ENCODE results near the gene C1orf210.

Gene C1orf210

DNA sequence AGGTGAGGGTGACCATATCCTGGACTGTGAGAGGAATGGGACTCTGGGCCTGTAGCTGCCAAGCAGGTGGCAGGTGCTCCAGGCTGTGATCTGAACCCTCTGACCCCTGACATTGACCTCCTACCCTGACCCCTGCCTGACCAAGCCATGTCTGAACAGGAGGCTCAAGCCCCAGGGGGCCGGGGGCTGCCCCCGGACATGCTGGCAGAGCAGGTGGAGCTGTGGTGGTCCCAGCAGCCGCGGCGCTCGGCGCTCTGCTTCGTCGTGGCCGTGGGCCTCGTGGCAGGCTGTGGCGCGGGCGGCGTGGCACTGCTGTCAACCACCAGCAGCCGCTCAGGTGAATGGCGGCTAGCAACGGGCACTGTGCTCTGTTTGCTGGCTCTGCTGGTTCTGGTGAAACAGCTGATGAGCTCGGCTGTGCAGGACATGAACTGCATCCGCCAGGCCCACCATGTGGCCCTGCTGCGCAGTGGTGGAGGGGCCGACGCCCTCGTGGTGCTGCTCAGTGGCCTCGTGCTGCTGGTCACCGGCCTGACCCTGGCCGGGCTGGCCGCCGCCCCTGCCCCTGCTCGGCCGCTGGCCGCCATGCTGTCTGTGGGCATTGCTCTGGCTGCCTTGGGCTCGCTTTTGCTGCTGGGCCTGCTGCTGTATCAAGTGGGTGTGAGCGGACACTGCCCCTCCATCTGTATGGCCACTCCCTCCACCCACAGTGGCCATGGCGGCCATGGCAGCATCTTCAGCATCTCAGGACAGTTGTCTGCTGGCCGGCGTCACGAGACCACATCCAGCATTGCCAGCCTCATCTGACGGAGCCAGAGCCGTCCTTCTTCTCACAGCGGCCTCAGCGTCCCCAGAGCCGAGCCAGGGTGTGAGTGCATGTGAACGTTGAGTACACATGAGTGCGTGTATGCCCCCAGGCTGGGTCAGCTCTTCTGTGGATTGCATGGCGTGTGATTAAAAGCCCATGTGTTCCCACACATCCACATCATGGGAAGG, 12.5 kb downstream of the C1orf210 start:
- no peak for DNase-seq

DNA sequence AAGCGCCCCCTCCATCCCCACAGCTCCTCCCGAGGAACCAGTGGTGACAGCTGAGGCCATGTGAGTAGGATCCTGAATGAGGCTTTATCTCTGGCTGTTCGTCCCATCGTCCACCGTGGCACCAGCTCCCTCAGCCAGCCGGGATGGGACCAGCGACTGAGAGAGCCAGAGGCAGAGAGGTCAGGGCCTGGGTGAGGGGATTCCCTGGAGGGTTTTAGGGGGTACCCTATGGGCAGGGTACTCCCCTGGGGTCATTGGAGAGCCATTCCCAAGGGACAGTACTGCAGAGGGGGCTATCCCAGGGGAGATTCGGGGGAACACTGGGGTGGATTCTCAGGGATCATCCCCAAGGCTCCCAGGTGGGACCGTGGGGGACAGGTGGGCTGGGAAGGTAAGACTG, 13.2 kb downstream of the C1orf210 start:
- DNase-seq, result no peak

DNA sequence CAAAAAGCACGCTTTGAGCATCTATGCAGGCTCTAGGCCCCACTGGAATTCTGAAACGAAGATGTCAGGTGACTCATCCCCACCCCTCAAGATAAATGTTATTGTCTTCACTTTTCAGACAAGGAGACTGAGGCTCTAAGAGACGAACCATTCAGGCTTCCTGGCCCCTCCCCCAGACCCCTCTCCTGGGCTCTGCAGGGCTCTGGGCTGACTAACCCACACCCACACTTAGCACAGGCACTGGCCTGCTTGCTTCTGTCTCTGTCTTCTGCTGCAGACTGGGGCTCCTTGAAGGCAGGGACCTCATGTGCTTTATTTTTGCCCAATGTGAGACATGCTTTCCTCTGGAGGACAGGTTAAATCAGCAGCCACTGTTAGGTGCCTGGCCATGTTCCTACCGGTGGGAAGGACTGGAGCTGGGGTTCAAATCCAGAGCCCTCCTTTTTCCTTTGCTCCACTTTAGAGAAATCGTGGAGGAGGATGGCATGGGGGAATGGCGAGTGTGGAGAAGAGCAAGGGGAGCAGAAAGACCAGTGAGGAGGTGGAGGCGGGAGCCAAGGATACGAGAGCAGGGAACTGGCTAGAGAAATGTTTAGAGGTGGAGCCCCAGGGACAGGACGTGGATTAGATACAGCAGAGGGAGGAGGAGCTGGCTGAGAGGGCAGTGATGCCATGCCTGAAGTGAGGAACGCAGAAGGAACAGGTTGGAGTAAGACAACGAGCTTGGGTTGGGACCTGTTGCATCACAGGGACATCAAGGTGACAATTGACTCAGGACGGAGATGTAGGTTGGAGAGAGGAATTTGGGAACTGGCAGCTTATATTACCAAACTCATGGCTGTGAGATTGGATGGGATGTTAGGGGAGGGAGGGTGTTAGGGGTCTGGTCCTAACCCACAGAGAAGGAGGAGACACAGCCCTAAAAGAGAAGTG, 13.9 kb downstream of the C1orf210 start:
- peak; percentile 15 for DNase-seq

DNA sequence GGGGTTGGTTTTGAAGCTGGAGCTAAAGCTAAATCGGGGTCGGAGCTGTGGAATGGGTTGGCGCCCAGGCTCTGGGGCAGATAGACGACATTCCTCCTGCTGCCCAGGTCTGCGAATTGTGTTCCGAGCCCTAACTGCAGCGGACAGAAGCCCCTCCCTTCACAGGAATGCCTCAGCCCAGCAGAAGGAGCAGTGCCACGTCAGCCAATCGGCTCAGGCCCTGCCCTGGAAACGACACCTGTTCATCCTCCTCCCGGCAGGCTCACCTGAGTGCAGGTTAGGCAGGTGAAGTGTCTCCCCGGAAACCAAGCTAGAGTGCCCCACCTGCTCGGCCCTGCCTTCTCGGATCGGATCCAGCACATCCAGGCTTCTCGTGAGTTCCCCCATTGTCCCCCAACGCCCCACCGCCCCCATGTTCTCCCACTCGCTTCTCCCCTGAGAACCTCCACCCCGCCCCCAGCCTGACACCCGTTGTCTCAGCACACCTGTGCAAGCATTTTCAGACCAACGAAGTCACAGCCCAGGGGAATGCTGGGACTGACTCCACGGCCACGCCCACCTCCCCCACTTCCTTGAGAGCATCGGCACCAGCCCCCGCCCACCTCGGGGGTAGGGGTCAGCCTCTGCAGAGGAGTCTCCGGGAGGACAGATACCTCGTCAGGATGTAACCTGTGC, 14.8 kb downstream of the C1orf210 start:
- peak; percentile 34 for DNase-seq

DNA sequence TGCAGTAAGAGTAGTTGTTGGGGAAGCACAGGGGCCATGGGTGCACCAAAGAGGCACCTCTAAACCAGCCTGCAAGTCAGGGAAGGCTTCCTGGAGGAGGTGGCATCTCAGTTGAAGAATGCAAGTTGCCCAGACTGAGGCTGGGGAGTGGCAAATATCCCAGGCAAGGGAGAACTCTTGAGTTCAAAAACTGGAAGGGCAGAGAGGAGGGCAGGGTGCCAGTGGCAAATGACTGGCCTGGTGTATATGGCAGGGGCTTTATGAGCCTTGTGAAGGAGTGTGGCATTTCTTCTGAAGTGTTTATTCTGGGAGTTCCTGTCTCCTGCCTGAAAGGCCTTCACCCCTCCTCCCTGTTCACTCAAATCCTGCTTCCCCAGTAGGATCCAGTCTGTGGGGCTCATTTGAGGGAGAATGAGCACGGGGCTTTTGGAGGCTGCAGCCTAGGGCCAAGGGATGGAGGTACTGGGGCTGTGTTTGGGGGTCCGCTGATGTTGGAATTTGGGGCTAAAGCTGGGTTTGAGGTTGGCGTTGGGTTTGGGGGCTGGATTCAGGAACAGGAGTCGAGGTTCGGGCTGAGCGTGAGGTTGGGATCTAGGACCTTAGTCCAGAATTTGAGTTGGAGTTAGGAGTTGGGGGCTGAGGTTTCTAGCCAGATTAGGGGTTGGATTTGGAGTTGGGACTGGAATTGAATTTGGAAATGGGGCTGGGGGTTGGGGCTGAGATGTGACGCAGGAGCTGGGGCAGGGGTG, 15.6 kb downstream of the C1orf210 start, which contains the start of gene TMEM125:
Gene TMEM125 (plus strand): TSS at position 357 of the 749 bp plus-strand sequence. CDS start 2,740 bp downstream, outside the sequence.
- no peak for DNase-seq

DNA sequence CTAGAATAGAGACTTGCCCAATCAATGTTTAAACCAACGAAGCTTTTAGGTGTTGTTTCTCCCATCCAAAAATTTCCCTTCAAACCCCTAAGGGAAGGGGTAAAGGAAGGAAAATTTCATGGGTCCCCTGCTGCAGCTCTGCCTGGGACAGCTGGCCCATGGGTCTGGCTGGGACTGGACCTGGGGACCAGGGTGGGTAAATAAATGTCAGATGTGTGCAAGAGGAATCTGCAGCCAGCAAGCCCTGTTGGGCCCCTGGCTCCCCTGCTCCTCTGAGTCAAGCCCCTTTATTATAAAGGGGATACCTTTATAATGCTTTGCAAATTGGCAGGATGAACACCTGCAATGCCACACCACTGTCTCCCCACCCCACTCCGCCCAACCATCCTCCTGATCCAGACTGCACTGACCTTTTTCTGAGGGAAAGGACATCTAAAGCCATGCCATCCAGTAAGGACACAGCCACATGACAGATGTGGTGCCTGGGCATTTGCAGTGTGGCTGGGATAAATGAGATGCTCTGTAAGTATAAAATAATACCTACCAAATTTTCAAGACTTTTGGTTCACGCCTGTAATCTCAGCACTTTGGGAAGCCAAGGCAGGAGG, 17.5 kb downstream of the C1orf210 start:
- no peak for DNase-seq

DNA sequence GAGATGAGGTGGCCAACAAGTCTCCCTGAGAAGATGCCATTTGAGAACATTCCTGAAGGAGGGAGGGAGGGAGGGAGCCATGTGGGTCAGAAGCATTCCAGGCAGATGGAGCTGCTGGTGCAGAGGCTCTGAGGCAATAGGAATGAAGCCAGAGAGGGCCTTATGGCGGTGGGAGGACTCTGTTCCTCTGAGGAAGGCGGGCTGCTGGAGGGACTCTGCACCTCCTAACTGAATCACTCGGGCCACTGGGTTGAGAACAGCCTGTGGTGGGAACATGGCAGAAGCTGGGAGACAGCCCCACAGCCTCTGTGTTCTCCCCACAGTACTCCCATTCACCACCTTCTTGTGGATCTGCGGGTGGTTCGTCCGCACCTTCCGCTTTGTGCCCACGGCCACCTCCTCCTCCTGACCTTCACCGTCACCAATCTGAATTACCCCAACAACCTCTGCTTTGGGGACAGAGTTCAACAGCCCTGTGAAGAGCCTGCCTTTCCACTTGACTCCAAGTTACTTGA, 18.0 kb downstream of the C1orf210 start:
- no peak for DNase-seq

DNA sequence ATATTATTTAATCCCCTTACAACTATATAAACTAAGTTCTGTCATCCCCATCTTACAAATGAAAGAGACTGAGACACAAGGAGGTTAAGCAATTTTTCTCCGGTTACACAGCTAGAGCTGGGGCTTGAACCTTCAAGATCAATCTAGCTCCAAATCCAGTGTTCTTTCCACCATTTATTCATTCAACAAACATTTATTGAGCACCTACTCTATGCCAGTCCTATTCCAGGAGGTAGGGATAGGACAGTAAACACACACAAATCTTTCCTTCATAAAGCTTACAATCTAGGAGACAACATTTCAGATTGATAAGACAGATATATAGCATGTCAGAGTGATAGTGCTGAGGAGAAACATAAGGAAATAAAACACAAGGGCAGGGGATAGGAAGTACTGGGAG, 18.5 kb downstream of the C1orf210 start:
- DNase-seq, result no peak

DNA sequence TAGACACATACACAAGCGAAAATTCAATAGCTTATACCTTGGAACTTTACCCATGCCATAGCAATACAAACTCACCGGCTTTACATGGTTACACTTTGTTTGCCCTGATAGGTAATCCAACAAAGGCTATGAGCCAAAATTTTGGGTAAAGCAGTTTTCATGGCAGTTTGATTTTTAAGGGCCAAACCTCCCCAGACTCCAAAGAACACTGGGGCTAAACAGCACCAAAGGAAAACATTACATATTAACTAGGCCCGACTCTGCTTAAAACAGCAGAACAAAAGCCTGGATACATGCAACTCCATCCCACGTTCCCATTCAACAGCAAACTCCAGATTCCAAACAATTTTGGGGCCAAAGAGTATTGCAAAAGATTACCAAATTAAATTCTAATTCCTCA, 19.9 kb downstream of the C1orf210 start:
- no peak for DNase-seq

DNA sequence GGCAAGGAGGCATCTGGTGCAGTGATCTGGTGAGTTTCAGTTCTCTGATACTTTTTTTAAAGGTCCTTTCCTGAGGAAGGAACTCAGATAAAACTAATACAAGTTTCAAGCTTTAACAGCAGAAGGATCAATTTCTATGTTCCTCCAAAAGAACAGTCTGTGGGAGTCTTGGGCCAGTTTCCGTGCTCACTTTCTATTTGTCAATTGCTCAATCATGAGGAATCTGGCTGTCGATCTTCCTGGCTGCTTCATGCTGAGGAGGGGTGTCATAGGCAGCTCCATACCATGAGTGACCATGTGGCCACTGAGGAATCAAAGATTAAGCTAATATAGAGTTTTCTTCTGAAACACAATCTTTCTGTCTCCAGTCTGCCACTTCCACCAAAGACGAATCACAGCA, 27.0 kb downstream of the C1orf210 start:
- DNase-seq, result no peak

DNA sequence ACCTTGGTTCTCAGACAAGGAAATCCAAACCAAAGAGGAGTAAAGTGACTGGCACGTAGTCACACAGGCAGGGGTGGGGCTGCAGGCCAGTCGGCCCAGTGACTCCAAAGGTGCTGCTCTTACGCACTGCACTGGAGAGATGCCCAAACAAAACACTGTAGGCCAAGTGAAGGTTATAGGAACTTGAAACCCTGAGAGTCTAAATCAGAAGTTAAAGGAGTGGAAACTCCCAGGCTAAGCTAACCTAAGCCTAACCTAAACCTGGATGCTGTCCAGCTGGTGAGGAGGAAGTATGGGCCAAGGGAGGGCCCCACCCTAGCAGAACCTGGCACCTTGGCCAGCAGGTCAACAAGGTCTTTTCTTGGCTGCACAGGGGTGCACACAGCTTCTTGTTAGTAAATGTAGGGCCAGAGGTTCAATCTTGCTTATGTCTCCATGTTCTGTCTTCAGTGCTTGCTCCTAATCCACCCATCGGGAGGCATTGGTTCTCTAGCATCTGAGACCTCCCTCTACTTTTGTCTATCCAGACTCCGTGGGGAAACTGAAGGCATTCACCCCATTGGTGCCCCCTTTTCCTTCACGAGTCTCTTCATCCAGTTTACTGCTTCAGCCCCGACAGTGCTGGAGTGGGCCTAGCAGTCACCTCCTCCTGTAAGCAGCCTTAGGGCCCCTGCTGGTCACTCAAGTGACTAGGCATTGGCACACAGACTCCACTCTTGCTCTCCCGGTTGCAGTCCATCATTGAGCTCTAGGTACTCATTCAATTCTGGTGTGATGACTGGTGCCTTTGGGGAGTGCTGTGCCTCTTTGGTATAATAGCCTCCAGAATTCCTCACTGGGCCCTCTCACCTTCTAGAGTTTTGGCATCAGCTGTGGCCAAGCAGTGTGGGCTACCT, 28.5 kb downstream of the C1orf210 start:
- DNase-seq, result no peak

DNA sequence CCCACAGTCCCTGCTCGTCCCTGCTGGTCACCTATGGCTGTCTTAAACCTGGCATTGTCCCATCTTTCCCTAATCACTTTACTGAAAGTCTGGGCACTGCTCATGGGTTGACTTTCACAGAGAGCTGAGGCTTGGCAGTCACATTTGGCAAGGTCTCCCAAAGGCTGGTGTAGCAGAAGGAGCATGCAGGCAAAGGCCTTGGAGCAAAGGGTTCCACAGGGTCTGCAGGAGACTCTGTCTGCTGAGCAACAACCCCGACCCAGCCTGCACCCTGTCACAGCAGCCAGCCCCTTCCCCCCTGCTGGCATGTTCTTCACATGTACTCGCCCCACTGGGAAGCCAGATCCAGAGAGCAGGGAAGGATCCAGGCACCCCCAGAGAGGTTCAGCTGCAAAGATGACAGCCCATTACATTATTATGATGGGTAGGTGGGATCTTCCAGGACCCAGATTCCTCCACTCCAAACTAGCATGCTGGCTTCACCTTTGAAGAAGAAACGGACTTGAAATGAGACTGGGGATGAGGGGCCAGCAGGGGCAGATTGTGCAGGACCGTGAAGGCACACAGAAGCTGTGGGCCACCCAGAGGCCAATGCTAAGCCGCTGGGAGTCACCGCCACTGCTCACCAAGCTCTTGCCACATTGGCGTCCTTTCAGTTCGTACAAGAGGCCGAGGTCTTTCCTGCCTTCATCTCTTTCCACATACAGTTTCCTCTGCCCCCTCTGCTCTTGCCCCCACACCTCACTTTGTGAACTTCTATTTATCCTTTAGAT, 29.8 kb downstream of the C1orf210 start:
- DNase-seq, result no peak

DNA sequence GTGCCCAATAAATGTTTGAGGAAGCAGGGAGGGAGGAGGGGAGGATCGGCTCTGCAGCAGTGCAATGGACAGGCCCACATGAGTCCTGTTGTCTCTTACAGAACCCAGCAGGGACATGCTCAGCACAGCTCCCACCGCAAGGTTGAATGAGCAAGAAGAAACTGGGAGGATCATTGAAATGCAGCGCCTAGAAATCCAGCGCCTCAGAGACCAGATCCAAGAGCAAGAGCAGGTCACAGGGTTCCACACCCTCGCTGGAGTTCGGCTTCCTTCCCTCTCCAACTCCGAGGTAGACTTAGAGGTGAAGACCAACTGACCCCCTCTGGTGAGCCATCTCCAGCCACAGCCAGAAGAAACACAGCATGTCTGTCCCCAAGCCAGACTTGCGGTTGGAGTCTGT, 31.5 kb downstream of the C1orf210 start:
- DNase-seq, result no peak

DNA sequence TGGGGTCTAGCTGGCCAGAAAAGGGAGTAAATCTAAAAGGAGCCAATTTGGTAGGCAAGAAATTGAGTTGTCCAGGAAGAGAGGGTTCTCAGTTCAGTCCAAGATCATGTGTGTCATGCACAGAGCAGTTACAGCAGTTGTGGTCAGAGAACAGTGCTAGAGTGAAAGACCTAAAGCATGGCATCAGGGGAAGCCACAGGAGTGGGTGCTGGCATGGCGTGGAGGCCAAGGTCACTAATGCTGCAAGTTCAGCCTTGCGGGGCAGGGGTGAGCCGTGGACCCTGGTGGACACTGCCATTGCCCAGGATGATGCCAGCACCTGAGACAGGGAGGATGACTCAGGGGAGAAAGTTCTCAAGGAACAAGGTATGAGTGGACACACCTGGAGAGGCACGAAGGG, 32.2 kb downstream of the C1orf210 start:
- no peak for DNase-seq

DNA sequence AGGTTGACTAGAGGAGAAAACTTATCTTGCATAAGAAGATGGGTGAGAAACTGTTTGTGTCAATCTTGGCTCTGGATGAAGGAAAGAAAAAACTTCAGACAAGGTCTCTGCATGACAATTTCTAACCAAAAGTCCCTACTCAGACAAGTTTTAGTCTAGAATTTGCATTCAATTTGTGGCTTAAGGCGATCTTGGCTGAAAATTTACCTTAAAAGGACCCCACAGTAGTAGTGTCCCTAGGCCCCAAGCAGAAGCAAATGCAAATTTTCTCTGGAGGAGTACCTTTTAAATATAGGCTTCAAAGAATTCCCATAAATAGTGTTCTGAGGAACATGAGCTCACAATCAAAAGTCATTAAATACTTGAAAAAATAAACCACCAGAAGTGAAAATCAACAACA, 33.2 kb downstream of the C1orf210 start:
- no peak for DNase-seq

DNA sequence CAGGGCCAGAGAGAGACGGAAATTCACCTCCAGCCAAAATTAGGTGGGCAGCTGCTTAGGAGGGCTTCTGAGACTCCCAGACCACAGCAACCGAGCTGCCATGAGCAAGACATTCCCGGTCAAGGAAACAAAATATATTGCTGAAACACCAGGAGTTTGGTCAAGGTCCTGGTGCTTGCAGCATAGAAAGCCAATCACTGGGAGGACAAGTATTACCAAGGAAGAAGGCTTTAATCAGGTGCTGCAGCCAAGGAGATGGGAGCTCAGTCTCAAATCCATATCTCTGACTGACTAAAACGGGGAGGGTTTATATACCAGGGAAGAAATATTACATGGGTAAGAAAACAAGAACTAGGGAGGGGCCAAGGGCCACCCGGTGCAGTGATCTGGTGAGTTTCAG, 34.4 kb downstream of the C1orf210 start:
- DNase-seq, result no peak

DNA sequence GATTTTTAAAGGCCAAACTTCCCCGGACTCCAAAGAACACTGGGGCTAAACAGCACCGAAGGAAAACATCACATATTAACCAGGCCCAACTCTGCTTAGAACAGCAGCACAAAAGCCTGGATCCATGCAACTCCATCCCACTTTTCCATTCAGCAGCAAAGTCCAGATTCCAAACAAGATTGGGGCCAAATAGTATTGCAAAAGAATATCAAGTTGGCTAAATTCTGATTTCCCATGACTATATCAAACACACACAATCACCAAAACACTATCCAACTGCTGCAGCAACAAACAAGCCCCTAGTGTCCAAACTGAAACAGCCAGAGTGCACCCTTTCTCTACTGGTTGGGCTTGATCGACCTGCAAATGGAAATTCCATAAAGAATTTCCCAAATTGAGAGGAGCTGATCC, 35.0 kb downstream of the C1orf210 start:
- DNase-seq, result no peak

DNA sequence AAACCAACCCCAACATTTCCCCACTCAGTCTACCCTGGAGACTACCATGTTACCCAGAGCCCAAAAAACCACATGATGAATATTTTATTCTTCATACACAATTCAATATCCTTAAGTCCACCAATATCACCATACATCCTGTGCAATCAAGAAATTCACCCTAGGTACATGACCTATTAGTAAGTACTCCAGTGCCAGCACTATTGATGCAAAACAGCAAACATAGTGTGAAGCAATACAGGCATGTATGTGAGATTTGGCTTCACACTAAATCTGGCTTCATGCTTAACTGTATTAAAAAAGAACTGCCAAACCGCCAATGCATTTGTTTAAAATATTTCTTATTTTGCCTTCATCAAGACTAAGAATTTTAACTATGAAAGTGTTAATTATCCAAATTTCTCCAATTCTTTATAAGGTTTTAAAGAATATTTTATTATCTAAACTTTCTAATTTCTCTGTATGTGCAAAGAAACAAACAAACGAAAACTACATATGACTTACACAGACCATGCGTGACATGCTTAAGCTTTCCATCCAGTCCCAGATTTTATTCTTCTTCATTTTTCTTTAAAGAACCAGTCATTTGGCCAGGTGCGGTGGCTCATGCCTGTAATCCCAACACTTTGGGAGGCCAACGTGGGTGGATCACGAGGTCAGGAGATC, 38.0 kb downstream of the C1orf210 start:
- no peak for DNase-seq

Data from activated CD4-positive, alpha-beta T cell treated with anti-CD3 and anti-CD28 coated beads for 48 hours (primary cell).